Measurements from ENCODE around the gene CD83. TPM values are rescaled to one million over a fixed set of nuclear protein-coding genes. Genes with fewer than 3 reads are reported as not detected.

CD83 gene
- total and polyA plus RNA-seq, 4 donors = 0.35 to 4.2 (median 0.60) TPM

DNA sequence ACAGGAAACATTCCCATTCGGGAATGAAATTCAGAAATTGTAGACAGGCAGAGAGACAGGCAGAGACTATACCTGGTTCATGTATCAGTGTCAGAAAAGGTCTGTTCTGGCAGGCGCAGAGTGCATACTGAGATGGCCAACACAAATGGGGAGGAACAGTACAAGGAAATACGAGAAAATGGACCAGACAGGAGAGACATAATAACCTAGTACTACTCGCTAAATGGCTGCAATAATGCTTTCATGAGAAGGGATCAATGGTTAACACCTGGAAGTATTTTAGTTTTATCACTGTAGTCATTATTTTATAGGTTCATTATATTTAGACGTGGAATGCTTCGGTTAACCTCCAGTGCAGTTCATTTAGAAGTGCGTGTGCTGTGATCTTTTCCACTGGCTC, 58.9 kb downstream of the CD83 start:
- Histone ChIP-seq H3K9ac (ENCODE audit: low read depth in 1 of 2, low read length in 2 of 2) (no peak overlapping the region), H3K27ac (ENCODE audit: low read depth in 1 of 2, low read length in 2 of 2) (no peak overlapping the region), H3K27me3 (ENCODE audit: control insufficient read depth in 4 of 4, insufficient read depth in 4 of 4, low read length in 3 of 4) (no peaks in the 10 kb centered on the region), H3K36me3 (ENCODE audit: control insufficient read depth in 4 of 4, insufficient read depth in 3 of 4, low read depth in 1 of 4, low read length in 3 of 4) (no peaks in the 10 kb centered on the region), H3K4me3 (ENCODE audit: low read depth in 1 of 3, low read length in 3 of 3) (no peak overlapping the region), H3K9me3 (ENCODE audit: control insufficient read depth in 4 of 4, low read length in 3 of 4) (no peaks in the 10 kb centered on the region), H3K4me1 (ENCODE audit: control insufficient read depth in 4 of 4, insufficient read depth in 4 of 4, low read length in 3 of 4) (peaks cover 0 to 2% (median 0%) of the 10 kb centered on the region in 4 donors)
- WGBS = 70% methylated on average over 7 of the region's 7 CpGs
- no peak for DNase-seq (ENCODE audit: low spot score)
- TF ChIP-seq REST (IDR thresholded peaks at IDR 0.05) = no peak
- TF ChIP-seq JUND (IDR thresholded peaks at IDR 0.05) = no peak
- TF ChIP-seq YY1 (IDR thresholded peaks at IDR 0.05) = no peak
- no peak for TF ChIP-seq NR2F2 (IDR thresholded peaks at IDR 0.05)
- TF ChIP-seq HNF4A (conservative IDR thresholded peaks at IDR 0.05) = no peak
- no peak for TF ChIP-seq GABPA (IDR thresholded peaks at IDR 0.05 in 1 of 2, conservative IDR thresholded peaks at IDR 0.05 in 1 of 2)
- TF ChIP-seq RAD21 (IDR thresholded peaks at IDR 0.05) = no peak
- no peak for TF ChIP-seq EGR1 (IDR thresholded peaks at IDR 0.05; ENCODE audit: low read depth in 2 of 2)
- TF ChIP-seq, protein P1, sequence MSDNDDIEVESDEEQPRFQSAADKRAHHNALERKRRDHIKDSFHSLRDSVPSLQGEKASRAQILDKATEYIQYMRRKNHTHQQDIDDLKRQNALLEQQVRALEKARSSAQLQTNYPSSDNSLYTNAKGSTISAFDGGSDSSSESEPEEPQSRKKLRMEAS (IDR thresholded peaks at IDR 0.05) = no peak
- TF ChIP-seq, protein P2, sequence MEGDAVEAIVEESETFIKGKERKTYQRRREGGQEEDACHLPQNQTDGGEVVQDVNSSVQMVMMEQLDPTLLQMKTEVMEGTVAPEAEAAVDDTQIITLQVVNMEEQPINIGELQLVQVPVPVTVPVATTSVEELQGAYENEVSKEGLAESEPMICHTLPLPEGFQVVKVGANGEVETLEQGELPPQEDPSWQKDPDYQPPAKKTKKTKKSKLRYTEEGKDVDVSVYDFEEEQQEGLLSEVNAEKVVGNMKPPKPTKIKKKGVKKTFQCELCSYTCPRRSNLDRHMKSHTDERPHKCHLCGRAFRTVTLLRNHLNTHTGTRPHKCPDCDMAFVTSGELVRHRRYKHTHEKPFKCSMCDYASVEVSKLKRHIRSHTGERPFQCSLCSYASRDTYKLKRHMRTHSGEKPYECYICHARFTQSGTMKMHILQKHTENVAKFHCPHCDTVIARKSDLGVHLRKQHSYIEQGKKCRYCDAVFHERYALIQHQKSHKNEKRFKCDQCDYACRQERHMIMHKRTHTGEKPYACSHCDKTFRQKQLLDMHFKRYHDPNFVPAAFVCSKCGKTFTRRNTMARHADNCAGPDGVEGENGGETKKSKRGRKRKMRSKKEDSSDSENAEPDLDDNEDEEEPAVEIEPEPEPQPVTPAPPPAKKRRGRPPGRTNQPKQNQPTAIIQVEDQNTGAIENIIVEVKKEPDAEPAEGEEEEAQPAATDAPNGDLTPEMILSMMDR (IDR thresholded peaks at IDR 0.05; ENCODE audit: low read depth, low read length, missing input control) = no peak
- no peak for TF ChIP-seq TAF1 (conservative IDR thresholded peaks at IDR 0.05)
- TF ChIP-seq HNF4G (IDR thresholded peaks at IDR 0.05) = no peak
- TF ChIP-seq, protein P3, sequence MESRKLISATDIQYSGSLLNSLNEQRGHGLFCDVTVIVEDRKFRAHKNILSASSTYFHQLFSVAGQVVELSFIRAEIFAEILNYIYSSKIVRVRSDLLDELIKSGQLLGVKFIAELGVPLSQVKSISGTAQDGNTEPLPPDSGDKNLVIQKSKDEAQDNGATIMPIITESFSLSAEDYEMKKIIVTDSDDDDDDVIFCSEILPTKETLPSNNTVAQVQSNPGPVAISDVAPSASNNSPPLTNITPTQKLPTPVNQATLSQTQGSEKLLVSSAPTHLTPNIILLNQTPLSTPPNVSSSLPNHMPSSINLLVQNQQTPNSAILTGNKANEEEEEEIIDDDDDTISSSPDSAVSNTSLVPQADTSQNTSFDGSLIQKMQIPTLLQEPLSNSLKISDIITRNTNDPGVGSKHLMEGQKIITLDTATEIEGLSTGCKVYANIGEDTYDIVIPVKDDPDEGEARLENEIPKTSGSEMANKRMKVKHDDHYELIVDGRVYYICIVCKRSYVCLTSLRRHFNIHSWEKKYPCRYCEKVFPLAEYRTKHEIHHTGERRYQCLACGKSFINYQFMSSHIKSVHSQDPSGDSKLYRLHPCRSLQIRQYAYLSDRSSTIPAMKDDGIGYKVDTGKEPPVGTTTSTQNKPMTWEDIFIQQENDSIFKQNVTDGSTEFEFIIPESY (IDR thresholded peaks at IDR 0.05) = no peak
- TF ChIP-seq, protein P4, sequence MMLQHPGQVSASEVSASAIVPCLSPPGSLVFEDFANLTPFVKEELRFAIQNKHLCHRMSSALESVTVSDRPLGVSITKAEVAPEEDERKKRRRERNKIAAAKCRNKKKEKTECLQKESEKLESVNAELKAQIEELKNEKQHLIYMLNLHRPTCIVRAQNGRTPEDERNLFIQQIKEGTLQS (IDR thresholded peaks at IDR 0.05) = no peak

DNA sequence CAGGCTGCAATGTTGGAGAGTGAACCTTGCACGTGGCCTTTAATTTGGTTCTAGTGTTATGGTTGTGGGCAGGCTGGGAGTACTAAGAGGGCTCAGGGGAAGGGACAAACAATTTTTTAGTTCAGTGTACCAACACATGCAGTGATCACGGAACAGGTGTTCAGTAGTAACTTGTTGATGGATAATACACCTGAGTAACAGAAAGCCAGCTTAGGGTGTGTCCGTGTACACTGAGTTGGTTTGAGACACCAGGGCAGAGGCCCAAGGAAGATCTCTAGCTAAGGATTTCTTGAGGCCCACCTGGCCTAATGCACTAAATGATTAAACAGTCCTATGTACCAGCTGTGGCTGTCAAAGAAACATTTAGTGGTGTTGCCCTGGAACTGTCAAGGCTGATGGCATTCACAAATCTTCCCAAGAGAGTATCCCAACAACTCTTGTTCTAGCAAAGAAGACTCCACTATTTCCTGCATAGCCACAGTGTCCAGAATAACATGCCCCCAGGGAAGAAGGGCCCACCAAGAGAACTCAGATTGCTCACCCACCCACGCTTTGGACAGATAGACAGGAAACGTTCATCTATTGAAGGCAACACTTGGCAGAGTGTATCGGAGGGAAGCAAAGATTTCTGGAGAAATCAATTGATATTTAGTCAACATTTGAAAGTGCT, 60.0 kb downstream of the CD83 start:
- peaks cover 0 to 2% (median 0%) of the 10 kb centered on the region in 4 donors for H3K4me1 ChIP-seq (ENCODE audit: control insufficient read depth in 4 of 4, insufficient read depth in 4 of 4, low read length in 3 of 4)
- WGBS = 87% methylated on average over 6 of the region's 6 CpGs
- H3K36me3 ChIP-seq (ENCODE audit: control insufficient read depth in 4 of 4, insufficient read depth in 3 of 4, low read depth in 1 of 4, low read length in 3 of 4) = no peaks in the 10 kb centered on the region
- H3K27me3 ChIP-seq (ENCODE audit: control insufficient read depth in 4 of 4, insufficient read depth in 4 of 4, low read length in 3 of 4) = no peaks in the 10 kb centered on the region
- no peaks in the 10 kb centered on the region for H3K9me3 ChIP-seq (ENCODE audit: control insufficient read depth in 4 of 4, low read length in 3 of 4)
- no peak for TF ChIP-seq GABPA (IDR thresholded peaks at IDR 0.05 in 1 of 2, conservative IDR thresholded peaks at IDR 0.05 in 1 of 2)
- DNase-seq (ENCODE audit: low spot score) = no peak
- no peak overlapping the region for H3K27ac ChIP-seq (ENCODE audit: low read depth in 1 of 2, low read length in 2 of 2)
- H3K9ac ChIP-seq (ENCODE audit: low read depth in 1 of 2, low read length in 2 of 2) = no peak overlapping the region
- H3K4me3 ChIP-seq (ENCODE audit: low read depth in 1 of 3, low read length in 3 of 3) = no peak overlapping the region

Data from liver (tissue), 9 donors.